Kidney (tissue), 14 donors: ENCODE data around the gene LRRC49. TPM values are rescaled to one million over a fixed set of nuclear protein-coding genes. Genes with fewer than 3 reads are reported as not detected.

Experiments used
- DNase-seq, 5 donors: peaks; one replicate each; pipeline ENCODE4 v3.0.0-alpha.2; 2013 to 2020
- FAIRE-seq: peaks from 2 replicates; lab custom pipeline; 2012; peaks lifted over from hg19 to GRCh38; lab: Jason Lieb, UNC
- H3K27ac ChIP-seq, 2 donors: one replicate each; pipeline ENCODE4 v1.7.0; 2013; ENCODE audit warnings: low read depth in 2 of 2, low read length in 2 of 2, inconsistent platforms in 1 of 2
- H3K27me3 ChIP-seq: one replicate; pipeline ENCODE4 v1.7.1; 2013; ENCODE audit warnings: low read length, inconsistent platforms; ENCODE audit not compliant: control insufficient read depth, insufficient read depth
- H3K36me3 ChIP-seq, 3 donors: one replicate each; pipeline versions ENCODE4 v1.7.0 to v1.7.1; 2013; ENCODE audit warnings: low read length in 3 of 3, control low read depth in 1 of 3, inconsistent platforms in 1 of 3; ENCODE audit not compliant: insufficient read depth in 3 of 3, control insufficient read depth in 2 of 3
- H3K4me1 ChIP-seq, 3 donors: one replicate each; pipeline versions ENCODE4 v1.7.0 to v1.7.1; 2013; ENCODE audit warnings: low read length in 3 of 3, inconsistent platforms in 1 of 3, low read depth in 1 of 3; ENCODE audit not compliant: control insufficient read depth in 2 of 3, insufficient read depth in 2 of 3
- H3K4me3 ChIP-seq, 3 donors: one replicate each; pipeline versions ENCODE4 v1.7.0 to v1.8.1; 2013; ENCODE audit warnings: low read length in 3 of 3, control low read depth in 1 of 3, inconsistent platforms in 1 of 3
- H3K9ac ChIP-seq, 3 donors: one replicate each; pipeline versions ENCODE4 v1.7.0 to v1.7.1; 2013; ENCODE audit warnings: low read length in 3 of 3, control low read depth in 1 of 3, inconsistent platforms in 1 of 3
- H3K9me3 ChIP-seq, 3 donors: one replicate each; pipeline versions ENCODE4 v1.7.0 to v1.7.1; 2013; ENCODE audit warnings: low read length in 3 of 3, control low read depth in 1 of 3, inconsistent platforms in 1 of 3; ENCODE audit not compliant: control insufficient read depth in 2 of 3, insufficient read depth in 1 of 3
- intact Hi-C: fragments of 100-400 bp; cut with DNase I; formaldehyde crosslinking; loops from one replicate; pipeline ENCODE4 v1.11.1; 2022
- polyA plus RNA-seq: library from polyadenylated mRNA; stranded (reverse); fragments of 350-450 nt; fragmentation: Illumina TruSeq; extraction: RNeasy Lipid Tissue Mini Kit (QIAGEN cat#74804); gene quantifications from one replicate; pipeline ENCODE4 v1.2.3, GENCODE V29; 2014; ENCODE audit warnings: low read depth, low replicate concordance; ENCODE audit not compliant: insufficient read depth
- total RNA-seq: library from RNA; stranded (reverse); fragmentation: NEBNext Ultra II Directional; extraction: Animal tissue kit (Norgen Biotek cat#: 25700); gene quantifications from one replicate; pipeline ENCODE4 v1.2.1, GENCODE V29; 2021
- TF ChIP-seq, protein P1 (sequence below): IDR thresholded peaks from 3 replicates; pipeline ENCODE4 v1.5.1; 2012; ENCODE audit warnings: mild to moderate bottlenecking, moderate library complexity, borderline replicate concordance; ENCODE audit not compliant: insufficient read depth; ENCODE audit errors: extremely low read depth
- donor health status: control.
- donor health status: control.
- donor health status: control.
- donor health status: control.
- donor health status: control.
- donor health status: DM: yes; HTN: yes; CAD: no.
- donor health status: Normal renal cell carcinoma (clear cell type).

The LRRC49 gene
- total and polyA plus RNA-seq, 2 donors from 2014 or later = 13.2 to 14.2 TPM

DNA sequence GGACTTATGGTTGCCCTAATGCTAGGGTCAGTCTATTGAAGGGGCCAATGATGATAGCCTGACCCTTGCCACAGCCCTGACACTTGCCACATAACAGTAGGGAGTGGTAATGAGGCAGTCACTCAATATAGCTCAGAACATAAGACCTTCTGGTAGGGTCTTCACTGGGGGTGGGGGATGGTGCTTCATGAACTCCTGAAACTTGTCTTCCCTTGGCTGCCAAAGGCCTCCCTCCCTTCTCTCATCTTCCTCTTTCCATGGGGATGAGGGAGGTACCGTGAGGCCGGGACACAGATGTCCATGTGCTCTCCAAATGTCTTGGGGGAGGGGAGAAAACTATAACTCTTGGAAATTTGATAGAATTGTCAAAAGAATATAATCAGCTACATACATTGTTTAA, 201.5 kb downstream of the LRRC49 start:
- H3K36me3 ChIP-seq = no peaks in the 10 kb centered on the region
- H3K4me3 ChIP-seq = no peak overlapping the region
- H3K4me1 ChIP-seq = peaks cover 0 to 2% (median 0%) of the 10 kb centered on the region in 3 donors
- intact Hi-C loops = no loop called here
- DNase-seq = no peak
- H3K27me3 ChIP-seq = no peaks in the 10 kb centered on the region
- H3K9me3 ChIP-seq = peaks cover 0 to 3% (median 0%) of the 10 kb centered on the region in 3 donors
- no peak for FAIRE-seq
- TF ChIP-seq, protein P1, sequence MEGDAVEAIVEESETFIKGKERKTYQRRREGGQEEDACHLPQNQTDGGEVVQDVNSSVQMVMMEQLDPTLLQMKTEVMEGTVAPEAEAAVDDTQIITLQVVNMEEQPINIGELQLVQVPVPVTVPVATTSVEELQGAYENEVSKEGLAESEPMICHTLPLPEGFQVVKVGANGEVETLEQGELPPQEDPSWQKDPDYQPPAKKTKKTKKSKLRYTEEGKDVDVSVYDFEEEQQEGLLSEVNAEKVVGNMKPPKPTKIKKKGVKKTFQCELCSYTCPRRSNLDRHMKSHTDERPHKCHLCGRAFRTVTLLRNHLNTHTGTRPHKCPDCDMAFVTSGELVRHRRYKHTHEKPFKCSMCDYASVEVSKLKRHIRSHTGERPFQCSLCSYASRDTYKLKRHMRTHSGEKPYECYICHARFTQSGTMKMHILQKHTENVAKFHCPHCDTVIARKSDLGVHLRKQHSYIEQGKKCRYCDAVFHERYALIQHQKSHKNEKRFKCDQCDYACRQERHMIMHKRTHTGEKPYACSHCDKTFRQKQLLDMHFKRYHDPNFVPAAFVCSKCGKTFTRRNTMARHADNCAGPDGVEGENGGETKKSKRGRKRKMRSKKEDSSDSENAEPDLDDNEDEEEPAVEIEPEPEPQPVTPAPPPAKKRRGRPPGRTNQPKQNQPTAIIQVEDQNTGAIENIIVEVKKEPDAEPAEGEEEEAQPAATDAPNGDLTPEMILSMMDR = no peak
- H3K9ac ChIP-seq = no peak overlapping the region
- no peak overlapping the region for H3K27ac ChIP-seq

DNA sequence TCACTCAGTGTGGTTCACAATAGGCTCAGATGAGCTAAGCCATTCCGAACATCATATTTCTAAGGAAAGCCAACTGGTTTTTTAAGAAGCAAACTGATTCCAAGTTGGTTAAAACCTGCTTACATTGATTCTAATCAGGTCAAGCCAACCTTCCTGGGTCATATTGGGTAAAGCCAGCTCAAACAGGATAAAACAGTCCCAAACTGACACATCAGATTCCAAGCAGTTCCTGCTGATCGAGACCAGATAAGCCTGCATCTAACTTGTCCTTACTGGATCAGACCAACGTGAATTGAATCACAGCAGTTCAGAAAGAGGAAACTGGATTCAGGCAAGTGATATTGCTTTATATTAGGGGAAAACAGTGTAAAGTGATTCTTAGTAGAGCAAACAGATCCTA, 204.1 kb downstream of the LRRC49 start:
- Histone ChIP-seq H3K36me3 (no peaks in the 10 kb centered on the region), H3K27ac (no peak overlapping the region), H3K9me3 (no peaks in the 10 kb centered on the region), H3K27me3 (no peaks in the 10 kb centered on the region), H3K9ac (no peak overlapping the region), H3K4me1 (peaks cover 0 to 2% (median 0%) of the 10 kb centered on the region in 3 donors), H3K4me3 (no peak overlapping the region)
- FAIRE-seq (no peak), DNase-seq (no peak)
- TF ChIP-seq, protein P1 = no peak
- intact Hi-C loops = no loop called here

DNA sequence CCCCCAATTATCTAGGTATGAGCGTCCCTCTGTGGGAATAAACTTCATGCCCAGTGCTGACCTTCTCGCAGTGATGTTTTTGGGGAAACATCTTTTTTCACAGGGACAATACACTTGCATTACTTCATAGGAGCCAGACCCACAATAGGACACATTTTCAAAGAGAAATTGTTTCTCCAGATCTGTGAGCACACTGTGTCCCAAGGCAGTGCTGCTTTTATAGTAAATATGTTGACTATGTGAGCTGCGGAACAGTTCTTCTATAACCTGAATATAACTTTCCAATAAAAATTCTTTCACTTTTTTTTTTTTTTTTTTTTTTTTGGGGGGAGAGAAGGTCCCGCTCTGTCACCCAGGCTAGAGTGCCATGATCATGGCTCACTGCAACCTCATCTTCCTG, 205.3 kb downstream of the LRRC49 start:
- no peaks in the 10 kb centered on the region for H3K27me3 ChIP-seq
- H3K9me3 ChIP-seq = no peaks in the 10 kb centered on the region
- no peak overlapping the region for H3K4me3 ChIP-seq
- H3K27ac ChIP-seq = no peak overlapping the region
- FAIRE-seq = no peak
- no peak overlapping the region for H3K9ac ChIP-seq
- peaks cover 0 to 2% (median 0%) of the 10 kb centered on the region in 3 donors for H3K4me1 ChIP-seq
- H3K36me3 ChIP-seq = no peaks in the 10 kb centered on the region
- TF ChIP-seq, protein P1 = no peak
- intact Hi-C loops = no loop called here
- DNase-seq = no peak

DNA sequence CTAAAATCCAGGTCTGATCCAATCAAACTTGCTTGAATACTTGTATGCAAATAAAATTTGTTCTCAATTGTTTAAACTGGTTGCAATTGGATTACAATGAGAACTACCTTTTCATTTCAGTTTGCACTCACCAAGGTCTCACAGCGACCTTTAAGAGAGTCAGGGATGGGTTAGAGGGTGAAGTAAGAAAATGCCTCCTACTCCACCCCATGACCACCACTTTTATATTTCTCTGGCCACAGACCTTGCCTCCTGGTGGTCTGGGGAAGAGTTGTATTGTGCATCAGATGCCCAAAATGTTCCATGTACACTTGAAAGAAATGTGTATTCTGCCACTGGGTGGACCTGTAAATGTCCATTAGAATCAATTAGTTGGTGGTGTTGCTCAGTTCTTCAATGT, 206.3 kb downstream of the LRRC49 start:
- FAIRE-seq = no peak
- Histone ChIP-seq H3K27ac (no peak overlapping the region), H3K9ac (no peak overlapping the region), H3K9me3 (no peaks in the 10 kb centered on the region), H3K4me1 (no peaks in the 10 kb centered on the region), H3K36me3 (no peaks in the 10 kb centered on the region), H3K4me3 (no peak overlapping the region), H3K27me3 (no peaks in the 10 kb centered on the region)
- DNase-seq = no peak
- intact Hi-C loops = no loop called here
- TF ChIP-seq, protein P1 = no peak
